ENCODE measurements around the gene DPP4. TPM values are rescaled to one million over a fixed set of nuclear protein-coding genes. Genes with fewer than 3 reads are reported as not detected.
"Not testable (repeated sequence)": the region's sequence is repeated elsewhere in the genome, so short reads cannot be mapped to it uniquely, and the experiment has no call there.

The DPP4 gene
- total RNA-seq, 1 donor from 2014 or later, result 0.59 TPM

DNA sequence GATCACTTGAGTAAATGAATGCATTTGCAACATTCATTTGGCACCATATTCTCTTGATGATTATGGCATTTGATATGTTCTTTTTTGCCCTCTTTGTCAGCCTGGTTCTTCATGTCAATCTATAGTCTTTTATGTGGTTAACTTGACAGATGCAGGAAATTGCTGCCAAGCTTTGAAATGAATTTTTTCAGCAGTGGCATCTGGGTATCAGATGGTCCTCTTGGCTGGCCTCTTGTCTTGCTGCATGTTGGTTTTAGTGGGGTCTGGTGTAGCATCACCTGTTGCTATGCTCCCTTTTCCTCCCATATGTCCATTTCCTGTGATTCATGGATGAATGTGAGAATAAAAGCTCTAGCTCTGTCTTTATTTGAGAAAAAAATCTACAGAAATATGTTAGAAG, 119.9 kb downstream of the DPP4 start:
- Mint-ChIP-seq H3K9me3 (ENCODE audit: unreplicated experiment) (no peaks in the 10 kb centered on the region), H3K27ac (ENCODE audit: unreplicated experiment) (no peak overlapping the region), H3K36me3 (ENCODE audit: low read depth, unreplicated experiment) (no peaks in the 10 kb centered on the region), H3K4me3 (ENCODE audit: unreplicated experiment) (no peak overlapping the region), H3K27me3 (ENCODE audit: unreplicated experiment) (no peaks in the 10 kb centered on the region), H3K4me1 (ENCODE audit: unreplicated experiment) (no peaks in the 10 kb centered on the region)
- no peak for DNase-seq (ENCODE audit: low spot score)
- TF ChIP-seq, protein P1, sequence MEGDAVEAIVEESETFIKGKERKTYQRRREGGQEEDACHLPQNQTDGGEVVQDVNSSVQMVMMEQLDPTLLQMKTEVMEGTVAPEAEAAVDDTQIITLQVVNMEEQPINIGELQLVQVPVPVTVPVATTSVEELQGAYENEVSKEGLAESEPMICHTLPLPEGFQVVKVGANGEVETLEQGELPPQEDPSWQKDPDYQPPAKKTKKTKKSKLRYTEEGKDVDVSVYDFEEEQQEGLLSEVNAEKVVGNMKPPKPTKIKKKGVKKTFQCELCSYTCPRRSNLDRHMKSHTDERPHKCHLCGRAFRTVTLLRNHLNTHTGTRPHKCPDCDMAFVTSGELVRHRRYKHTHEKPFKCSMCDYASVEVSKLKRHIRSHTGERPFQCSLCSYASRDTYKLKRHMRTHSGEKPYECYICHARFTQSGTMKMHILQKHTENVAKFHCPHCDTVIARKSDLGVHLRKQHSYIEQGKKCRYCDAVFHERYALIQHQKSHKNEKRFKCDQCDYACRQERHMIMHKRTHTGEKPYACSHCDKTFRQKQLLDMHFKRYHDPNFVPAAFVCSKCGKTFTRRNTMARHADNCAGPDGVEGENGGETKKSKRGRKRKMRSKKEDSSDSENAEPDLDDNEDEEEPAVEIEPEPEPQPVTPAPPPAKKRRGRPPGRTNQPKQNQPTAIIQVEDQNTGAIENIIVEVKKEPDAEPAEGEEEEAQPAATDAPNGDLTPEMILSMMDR (IDR thresholded peaks at IDR 0.05; ENCODE audit: unreplicated experiment), result no peak

- not testable (repeated sequence) for DNase-seq (ENCODE audit: low spot score); H3K36me3 Mint-ChIP-seq (ENCODE audit: low read depth, unreplicated experiment); H3K9me3 Mint-ChIP-seq (ENCODE audit: unreplicated experiment); H3K4me1 Mint-ChIP-seq (ENCODE audit: unreplicated experiment); H3K4me3 Mint-ChIP-seq (ENCODE audit: unreplicated experiment); H3K27me3 Mint-ChIP-seq (ENCODE audit: unreplicated experiment); H3K27ac Mint-ChIP-seq (ENCODE audit: unreplicated experiment)
Measured at GRCh38 chr2:161953367-161953766, 120.6 kb downstream of the DPP4 start.

GRCh38 chr2:161952783-161953191, 121.2 kb downstream of the DPP4 start:
- no peak for DNase-seq (ENCODE audit: low spot score)
- Mint-ChIP-seq H3K4me3 (ENCODE audit: unreplicated experiment) (no peak overlapping the region), H3K36me3 (ENCODE audit: low read depth, unreplicated experiment) (no peaks in the 10 kb centered on the region), H3K9me3 (ENCODE audit: unreplicated experiment) (no peaks in the 10 kb centered on the region), H3K27ac (ENCODE audit: unreplicated experiment) (no peak overlapping the region), H3K27me3 (ENCODE audit: unreplicated experiment) (peaks cover under 1% of the 10 kb centered on the region), H3K4me1 (ENCODE audit: unreplicated experiment) (no peaks in the 10 kb centered on the region)
- TF ChIP-seq, protein P1 (IDR thresholded peaks at IDR 0.05; ENCODE audit: unreplicated experiment), result no peak

GRCh38 chr2:161947836-161948235, 126.2 kb downstream of the DPP4 start:
- H3K36me3 Mint-ChIP-seq (ENCODE audit: low read depth, unreplicated experiment), result no peaks in the 10 kb centered on the region
- no peak for DNase-seq (ENCODE audit: low spot score)
- TF ChIP-seq, protein P1 (IDR thresholded peaks at IDR 0.05; ENCODE audit: unreplicated experiment), result no peak
- H3K27me3 Mint-ChIP-seq (ENCODE audit: unreplicated experiment), result peaks cover 2% of the 10 kb centered on the region
- H3K4me3 Mint-ChIP-seq (ENCODE audit: unreplicated experiment), result no peak overlapping the region
- no peaks in the 10 kb centered on the region for H3K9me3 Mint-ChIP-seq (ENCODE audit: unreplicated experiment)
- H3K4me1 Mint-ChIP-seq (ENCODE audit: unreplicated experiment), result no peaks in the 10 kb centered on the region
- no peak overlapping the region for H3K27ac Mint-ChIP-seq (ENCODE audit: unreplicated experiment)

DNA sequence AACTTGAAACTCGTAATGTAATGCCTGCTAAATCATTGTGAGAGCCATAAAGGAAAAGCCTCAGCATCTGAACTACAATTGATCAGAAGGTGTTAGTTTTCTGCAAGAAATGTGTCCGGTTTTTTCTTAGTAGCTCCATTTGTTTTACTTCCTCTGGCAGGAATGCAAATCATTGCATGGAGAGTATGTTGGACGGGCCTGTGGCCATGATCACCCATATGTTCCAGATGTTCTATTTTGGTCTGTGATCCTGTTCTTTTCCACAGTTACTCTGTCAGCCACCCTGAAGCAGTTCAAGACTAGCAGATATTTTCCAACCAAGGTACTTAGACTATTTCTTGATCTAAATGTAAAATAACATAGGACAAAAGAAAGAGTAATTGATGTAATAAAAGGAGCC, 126.6 kb downstream of the DPP4 start:
- TF ChIP-seq, protein P1 (IDR thresholded peaks at IDR 0.05; ENCODE audit: unreplicated experiment), result no peak
- Mint-ChIP-seq H3K9me3 (ENCODE audit: unreplicated experiment) (no peaks in the 10 kb centered on the region), H3K4me3 (ENCODE audit: unreplicated experiment) (no peak overlapping the region), H3K27me3 (ENCODE audit: unreplicated experiment) (peaks cover 2% of the 10 kb centered on the region), H3K27ac (ENCODE audit: unreplicated experiment) (no peak overlapping the region), H3K36me3 (ENCODE audit: low read depth, unreplicated experiment) (no peaks in the 10 kb centered on the region), H3K4me1 (ENCODE audit: unreplicated experiment) (no peaks in the 10 kb centered on the region)
- DNase-seq (ENCODE audit: low spot score), result no peak

All from endothelial cell (in vitro differentiated cells).